K562 (cell line): ENCODE measurements around the gene SH3D19. TPM values are rescaled to one million over a fixed set of nuclear protein-coding genes. Genes with fewer than 3 reads are reported as not detected.

ENCODE experiments used
- ATAC-seq: fragments of 200-7000 bp; cut with Tn5 transposase; 3 replicates; pipeline ENCODE4 v1.9.1; 2020; ENCODE audit warnings: moderate library complexity
- BruUV-seq: library from RNA; stranded (reverse); fragments of 400-500 nt; replicated peaks from 2 replicates; lab custom pipeline; 2021; lab: Mats Ljungman, UMichigan
- CTCF ChIA-PET: fragments of 300-600 bp; formaldehyde crosslinking; extraction: SDS; loops from one replicate; lab custom pipeline; 2021; ENCODE audit warnings: low intra/inter-chr PET ratio; lab: Yijun Ruan, JAX
- POLR2A ChIA-PET: fragments of 300-600, 350-650 bp; sonication (Branson Sonifier 250); formaldehyde crosslinking; extraction: SDS; loops from one replicate; lab custom pipeline; 2021; ENCODE audit warnings: antibody characterized with exemption, inconsistent platforms; lab: Yijun Ruan, JAX
- DNase-seq, 4 experiments: peaks; one replicate each; pipeline versions ENCODE4 v3.0.0 to v3.0.0-alpha.2; 2011 to 2018; ENCODE audit warnings: low spot score in 3 of 4, mixed read lengths in 3 of 4; ENCODE audit errors: extremely low read depth in 1 of 4
- FAIRE-seq: peaks from 2 replicates; lab custom pipeline; 2011; peaks lifted over from hg19 to GRCh38; lab: Jason Lieb, UNC
- H2AFZ ChIP-seq: 2 replicates; pipeline ENCODE4 v1.6.0; 2011; ENCODE audit warnings: low read depth, low read length, control low read depth, inconsistent platforms
- H3K27ac ChIP-seq: fragments of 200-600 bp; 3 replicates; pipeline ENCODE4 v1.8.0; 2011; ENCODE audit warnings: low read depth, mild to moderate bottlenecking, control low read depth, inconsistent platforms, low read length, moderate library complexity, mixed read lengths; ENCODE audit errors: extremely low read depth
- H3K27me3 ChIP-seq, 2 experiments: fragments of 300-600 bp in 1 of 2; 2 replicates in 1 of 2; 3 replicates in 1 of 2; pipeline versions ENCODE4 v1.6.0 to v1.8.0; 2011; ENCODE audit warnings: inconsistent platforms in 2 of 2, low read length in 2 of 2, mild to moderate bottlenecking in 1 of 2, mixed read lengths in 1 of 2, moderate library complexity in 1 of 2; ENCODE audit not compliant: control insufficient read depth in 2 of 2, insufficient read depth in 2 of 2
- H3K36me3 ChIP-seq: fragments of 300-600 bp; 3 replicates; pipeline ENCODE4 v1.8.0; 2011; ENCODE audit warnings: mild to moderate bottlenecking, low read length, inconsistent platforms; ENCODE audit not compliant: control insufficient read depth, insufficient read depth
- H3K4me1 ChIP-seq, 2 experiments: fragments of 200-600 bp in 1 of 2; replicated peaks in 1 of 2; 2 replicates in 1 of 2; 3 replicates in 1 of 2; pipeline versions ENCODE4 v1.5.1 to v1.8.0; 2011; ENCODE audit warnings: inconsistent platforms in 2 of 2, low read length in 2 of 2, mild to moderate bottlenecking in 1 of 2, mixed read lengths in 1 of 2, moderate library complexity in 1 of 2; ENCODE audit not compliant: control insufficient read depth in 2 of 2, insufficient read depth in 2 of 2
- H3K4me2 ChIP-seq: 2 replicates; pipeline ENCODE4 v1.6.1; 2011; ENCODE audit warnings: low read length, control low read depth, inconsistent platforms, mixed read lengths; ENCODE audit not compliant: insufficient read depth
- H3K4me3 ChIP-seq: fragments of 200-600 bp; sonication (generic), shearing (Covaris generic); 2 replicates; pipeline ENCODE4 v1.5.1; 2016; ENCODE audit warnings: control low read depth, inconsistent platforms
- H3K79me2 ChIP-seq: fragments of 200-600 bp; 3 replicates; pipeline ENCODE4 v1.8.0; 2011; ENCODE audit warnings: low read length, inconsistent platforms; ENCODE audit not compliant: control insufficient read depth, insufficient read depth
- H3K9ac ChIP-seq, 2 experiments: 2 replicates each; pipeline versions ENCODE4 v1.6.0 to v1.6.1; 2011; ENCODE audit warnings: low read depth in 2 of 2, low read length in 2 of 2, control low read depth in 1 of 2, inconsistent platforms in 1 of 2, mild to moderate bottlenecking in 1 of 2, mixed read lengths in 1 of 2; ENCODE audit not compliant: insufficient read depth in 1 of 2
- H3K9me1 ChIP-seq: one replicate; pipeline ENCODE4 v1.6.0; 2011; ENCODE audit warnings: inconsistent platforms, mild to moderate bottlenecking, low read length, moderate library complexity; ENCODE audit not compliant: control insufficient read depth, insufficient read depth
- H3K9me3 ChIP-seq: replicated peaks from 2 replicates; pipeline ENCODE4 v1.5.1; 2011; ENCODE audit warnings: low read depth, low read length, inconsistent platforms; ENCODE audit not compliant: control insufficient read depth, insufficient read depth
- H4K20me1 ChIP-seq: replicated peaks from 2 replicates; pipeline ENCODE4 v1.6.1; 2011; ENCODE audit warnings: low read length, inconsistent platforms, mixed read lengths; ENCODE audit not compliant: control insufficient read depth, insufficient read depth
- CEBPG ChIP-seq, 3 experiments: fragments of 200-800 bp in 1 of 3; sonication (Bioruptor generic) in 1 of 3; sonication (generic) in 1 of 3; formaldehyde crosslinking in 1 of 3; IDR thresholded peaks in 2 of 3; conservative IDR thresholded peaks in 1 of 3; 2 replicates each; pipeline versions ENCODE4 v1.6.1 to v1.8.0; 2016 to 2022; ENCODE audit warnings: missing compliant biosample characterization in 2 of 3, missing genetic modification characterization in 2 of 3, mild to moderate bottlenecking in 1 of 3, missing genetic modification reagents in 1 of 3
- ETS1 ChIP-seq: conservative IDR thresholded peaks from 2 replicates; pipeline ENCODE4 v1.6.1; 2011; ENCODE audit warnings: low read depth, mild to moderate bottlenecking, low read length; ENCODE audit not compliant: control insufficient read depth
- ETS2 ChIP-seq: IDR thresholded peaks from 2 replicates; pipeline ENCODE4 v1.6.1; 2016; ENCODE audit warnings: borderline replicate concordance, missing genetic modification characterization, mild to moderate bottlenecking, moderate library complexity, missing compliant biosample characterization; ENCODE audit not compliant: poor library complexity, severe bottlenecking
- EZH2 ChIP-seq: IDR thresholded peaks from 2 replicates; pipeline ENCODE4 v1.6.1; 2012; ENCODE audit warnings: low read depth, mild to moderate bottlenecking, inconsistent platforms, low read length, borderline replicate concordance
- FOXP1 ChIP-seq: sonication (generic); formaldehyde crosslinking; IDR thresholded peaks from 2 replicates; pipeline ENCODE4 v1.8.0; 2022; ENCODE audit warnings: mild to moderate bottlenecking, missing genetic modification reagents
- MTA3 ChIP-seq: fragments of 450-650 bp; formaldehyde crosslinking; IDR thresholded peaks from 2 replicates; pipeline ENCODE4 v1.6.1; 2017; ENCODE audit warnings: mild to moderate bottlenecking, borderline replicate concordance
- MYNN ChIP-seq, 2 experiments: sonication (generic); formaldehyde crosslinking in 1 of 2; IDR thresholded peaks; 2 replicates each; pipeline versions ENCODE4 v1.5.0 to v1.6.1; 2016 to 2020; ENCODE audit warnings: antibody characterized with exemption in 1 of 2, missing genetic modification reagents in 1 of 2
- PYGO2 ChIP-seq: fragments of 450-650 bp; IDR thresholded peaks from 2 replicates; pipeline ENCODE4 v1.6.1; 2016; ENCODE audit warnings: mild to moderate bottlenecking, missing genetic modification characterization, moderate library complexity, missing compliant biosample characterization
- RB1 ChIP-seq: fragments of 450-650 bp; IDR thresholded peaks from 2 replicates; pipeline ENCODE4 v1.6.1; 2017; ENCODE audit warnings: low read depth, mild to moderate bottlenecking
- RBM15 ChIP-seq: fragments of 200-400 bp; formaldehyde crosslinking; IDR thresholded peaks from 2 replicates; pipeline ENCODE4 v1.6.1; 2018; ENCODE audit warnings: mild to moderate bottlenecking, low read length, moderate library complexity; ENCODE audit not compliant: insufficient read depth
- RFX1 ChIP-seq: fragments of 450-650 bp; IDR thresholded peaks from 2 replicates; pipeline ENCODE4 v1.6.1; 2016; ENCODE audit warnings: mild to moderate bottlenecking, moderate library complexity
- SOX6 ChIP-seq: fragments of 450-650 bp; IDR thresholded peaks from 2 replicates; pipeline ENCODE4 v1.6.1; 2014; ENCODE audit warnings: mild to moderate bottlenecking
- TAL1 ChIP-seq: fragments of 450-650 bp; IDR thresholded peaks from 2 replicates; pipeline ENCODE4 v1.6.1; 2016; ENCODE audit warnings: mild to moderate bottlenecking
- XRCC5 ChIP-seq: fragments of 200-400 bp; formaldehyde crosslinking; IDR thresholded peaks from 2 replicates; pipeline ENCODE4 v1.6.1; 2017; ENCODE audit warnings: low read depth, mild to moderate bottlenecking, low read length
- YY1 ChIP-seq, 3 experiments: IDR thresholded peaks; 2 replicates each; pipeline ENCODE4 v1.6.1; 2011; ENCODE audit warnings: low read length in 2 of 3, mild to moderate bottlenecking in 2 of 3, moderate library complexity in 2 of 3, borderline replicate concordance in 1 of 3, control low read depth in 1 of 3, low read depth in 1 of 3; ENCODE audit not compliant: insufficient read depth in 3 of 3, insufficient replicate concordance in 2 of 3, control insufficient read depth in 1 of 3, insufficient read length in 1 of 3; ENCODE audit errors: extremely low read depth in 1 of 3
- ZNF174 ChIP-seq: fragments of 250-450 bp; sonication (Bioruptor Pico); IDR thresholded peaks from 2 replicates; pipeline ENCODE4 v1.4.0; 2020; ENCODE audit warnings: mild to moderate bottlenecking
- ZNF668 ChIP-seq: fragments of 250-450 bp; sonication (Bioruptor Pico); IDR thresholded peaks from 2 replicates; pipeline ENCODE4 v1.8.0; 2022; ENCODE audit warnings: mild to moderate bottlenecking, inconsistent platforms
- WGBS: fragments of 100-300 bp; shearing (Covaris generic); methylation state at CpG from one replicate; pipeline ENCODE4 v1.1.6; 2016; ENCODE audit warnings: low coverage, mixed read lengths; ENCODE audit not compliant: insufficient coverage; ENCODE audit errors: missing lambda C conversion rate; 5-methylcytosine and 5-hydroxymethylcytosine counted together
- in situ Hi-C: fragments of 300-500 bp; cut with MboI; formaldehyde crosslinking; loops from 4 replicates; pipeline ENCODE4 v1.15.0; 2018; ENCODE audit warnings: inconsistent platforms, mixed read lengths
- intact Hi-C: fragments of 100-400 bp; cut with micrococcal nuclease; formaldehyde crosslinking; loops from 2 replicates; pipeline ENCODE4 v1.14.2; 2022
- polyA plus RNA-seq, 8 experiments: library from polyadenylated mRNA; depleted of rRNA in 4 of 8; stranded (reverse) in 5 of 8; unstranded in 3 of 8; fragments of >200 nt; fragmentation: Nextera tagmentation in 2 of 8; fragmentation: Illumina TruSeq in 1 of 8; extraction: Ambion mirVana in 2 of 8; extraction: Trizol in 1 of 8; gene quantifications; 2 replicates each; pipeline versions ENCODE4 v1.2.1 to v1.2.3, GENCODE V29; 2011 to 2014; ENCODE audit warnings: inconsistent platforms in 1 of 8, missing spikeins in 1 of 8
- total RNA-seq, 7 experiments: library from RNA; depleted of rRNA in 6 of 7; stranded (reverse); fragments of >200 nt in 6 of 7; fragmentation: Illumina TruSeq in 2 of 7; extraction: Trizol in 2 of 7; gene quantifications; 2 replicates each; pipeline versions ENCODE4 v1.2.1 to v1.2.3, GENCODE V29; 2011 to 2021; ENCODE audit warnings: low replicate concordance in 1 of 7

Gene SH3D19
- total and polyA plus RNA-seq, 9 of the 15 experiments (the other 6 are each of a cell fraction or from before 2014, with no cell fraction given): 0.42 to 2.2 (median 1.1) TPM; not detected in 6

- 0% methylated on average over 5 of the region's 5 CpGs for WGBS
- H3K27ac ChIP-seq: no peak overlapping the region
- intact Hi-C loops: no loop called here
These were observed 30.4 kb downstream of the SH3D19 start for GRCh38 chr4:151294833-151295496.

More at GRCh38 chr4:151294833-151295496, 30.4 kb downstream of the SH3D19 start:
- DNase-seq (no peak), FAIRE-seq (no peak), ATAC-seq (no peak)
- no peak overlapping the region for H3K4me3 ChIP-seq
- H3K79me2 ChIP-seq: no peaks in the 10 kb centered on the region
- no peaks in the 10 kb centered on the region for H3K9me1 ChIP-seq
- no peaks in the 10 kb centered on the region for H3K9me3 ChIP-seq
- H2AFZ ChIP-seq: no peak overlapping the region
- in situ Hi-C loops: no loop called here
- no peak overlapping the region for H3K9ac ChIP-seq
- ChIA-PET CTCF (no interaction called here), POLR2A (no interaction called here)
- TF ChIP-seq MYNN (IDR thresholded peaks at IDR 0.05): no peak
- no peak for TF ChIP-seq MYNN (CRISPR knock-in tag; IDR thresholded peaks at IDR 0.05)
- TF ChIP-seq ETS1: no peak
- TF ChIP-seq ETS2 (tag): no peak
- TF ChIP-seq PYGO2 (tag): no peak
- no peak for TF ChIP-seq RB1
- no peak for TF ChIP-seq TAL1
- TF ChIP-seq SOX6: no peak
- no peak for TF ChIP-seq RFX1
- TF ChIP-seq EZH2: no peak
- TF ChIP-seq ZNF668 (CRISPR knock-in tag): no peak
- no peak for TF ChIP-seq MTA3
- TF ChIP-seq RBM15: no peak
- TF ChIP-seq FOXP1 (CRISPR knock-in tag): no peak
- no peak for TF ChIP-seq ZNF174 (CRISPR knock-in tag)
- no peak for TF ChIP-seq YY1 (IDR thresholded peaks at IDR 0.05; ENCODE audit: borderline replicate concordance in 1 of 3, control insufficient read depth in 1 of 3, extremely low read depth in 1 of 3, insufficient read depth in 3 of 3, insufficient read length in 1 of 3, insufficient replicate concordance in 2 of 3, low read depth in 1 of 3, low read length in 2 of 3)
- no peak for TF ChIP-seq CEBPG (CRISPR knock-in tag; IDR thresholded peaks at IDR 0.05)
- no peak for TF ChIP-seq CEBPG (tag; conservative IDR thresholded peaks at IDR 0.05 in 1 of 2, IDR thresholded peaks at IDR 0.05 in 1 of 2)
- TF ChIP-seq XRCC5: no peak
- no peaks in the 10 kb centered on the region for H3K36me3 ChIP-seq
- peaks cover 3% of the 10 kb centered on the region in 2 experiments; a peak in 3 of 5 replicates for H3K27me3 ChIP-seq
- no peaks in the 10 kb centered on the region for H4K20me1 ChIP-seq
- no peaks in the 10 kb centered on the region for H3K4me1 ChIP-seq
- no peak overlapping the region for H3K4me2 ChIP-seq
- BruUV-seq: no TSS peak
